RCC 7860 (cell line): Measurements from ENCODE around the gene ATP6V1E1.
A peak's percentile ranks its signal among the peaks of the same experiment; 100 is the strongest.
"Not testable (repeated sequence)": the region's sequence is repeated elsewhere in the genome, so short reads cannot be mapped to it uniquely, and the experiment has no call there.

Experiments
- DNase-seq: peaks from one replicate; pipeline ENCODE4 v3.0.0-alpha.2; 2015; ENCODE audit warnings: low spot score
- FAIRE-seq: peaks from 2 replicates; lab custom pipeline; 2012; peaks lifted over from hg19 to GRCh38; lab: Jason Lieb, UNC

Gene ATP6V1E1

DNA sequence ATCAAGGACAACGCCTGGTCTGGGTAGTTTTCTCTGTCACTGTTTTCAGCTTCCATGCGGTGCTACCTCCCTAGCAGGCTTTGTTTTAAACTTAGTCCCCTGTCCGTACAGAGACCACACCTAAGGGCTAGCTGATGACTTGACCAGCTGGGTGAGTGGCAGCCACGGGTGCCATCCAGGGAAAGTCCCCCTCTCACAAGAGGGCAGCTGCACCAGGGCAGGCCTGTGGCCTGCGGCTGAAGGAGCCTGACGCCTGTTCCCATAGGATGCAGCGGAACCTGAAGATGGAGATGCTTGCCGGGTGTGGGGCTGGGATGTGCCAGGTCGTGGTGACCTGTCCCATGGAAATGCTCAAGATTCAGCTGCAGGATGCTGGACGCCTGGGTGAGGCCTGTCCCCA lies 45.4 kb downstream of the ATP6V1E1 start:
- DNase-seq, result no peak
- no peak for FAIRE-seq

DNA sequence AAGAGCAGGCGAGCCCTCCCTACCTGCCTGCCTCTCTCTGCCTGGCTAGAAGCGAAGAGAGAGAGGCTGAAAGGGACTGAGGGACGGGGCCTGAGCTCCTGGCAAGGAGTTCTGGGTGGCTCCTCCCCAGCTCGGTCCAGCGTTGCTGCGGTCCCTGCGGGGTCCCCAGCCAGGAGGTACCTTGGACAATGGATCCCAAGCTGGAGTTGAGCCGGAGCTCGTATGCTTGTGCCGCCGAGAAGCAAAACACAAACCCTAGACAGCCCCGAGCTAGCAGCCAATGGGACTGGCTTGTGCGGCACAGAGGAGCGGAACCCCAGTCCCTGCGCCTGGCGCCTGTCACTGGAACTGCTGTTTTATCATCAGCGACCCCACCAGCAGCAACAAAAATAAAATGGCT lies 46.9 kb downstream of the ATP6V1E1 start:
- no peak for FAIRE-seq

DNA sequence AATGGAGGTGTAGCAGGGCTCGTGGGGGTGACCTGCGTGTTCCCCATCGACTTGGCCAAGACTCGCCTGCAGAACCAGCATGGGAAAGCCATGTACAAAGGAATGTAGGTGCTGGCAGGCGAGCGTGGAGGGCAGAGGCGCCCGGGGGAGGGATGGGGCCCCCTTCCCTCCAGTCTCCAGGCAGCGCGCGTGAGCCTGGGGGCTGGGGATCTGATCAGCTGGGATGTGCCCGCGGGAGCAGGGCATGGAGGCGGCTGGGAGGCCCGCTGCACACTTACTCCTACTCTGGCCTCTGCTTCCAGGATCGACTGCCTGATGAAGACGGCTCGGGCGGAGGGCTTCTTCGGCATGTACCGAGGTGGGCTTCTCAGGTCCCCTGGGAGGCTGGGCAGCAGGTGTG lies 47.5 kb downstream of the ATP6V1E1 start:
- no peak for FAIRE-seq
- no peak for DNase-seq

More for the DNA sequence above, 46.9 kb downstream of the ATP6V1E1 start:
- DNase-seq, result no peak

DNA sequence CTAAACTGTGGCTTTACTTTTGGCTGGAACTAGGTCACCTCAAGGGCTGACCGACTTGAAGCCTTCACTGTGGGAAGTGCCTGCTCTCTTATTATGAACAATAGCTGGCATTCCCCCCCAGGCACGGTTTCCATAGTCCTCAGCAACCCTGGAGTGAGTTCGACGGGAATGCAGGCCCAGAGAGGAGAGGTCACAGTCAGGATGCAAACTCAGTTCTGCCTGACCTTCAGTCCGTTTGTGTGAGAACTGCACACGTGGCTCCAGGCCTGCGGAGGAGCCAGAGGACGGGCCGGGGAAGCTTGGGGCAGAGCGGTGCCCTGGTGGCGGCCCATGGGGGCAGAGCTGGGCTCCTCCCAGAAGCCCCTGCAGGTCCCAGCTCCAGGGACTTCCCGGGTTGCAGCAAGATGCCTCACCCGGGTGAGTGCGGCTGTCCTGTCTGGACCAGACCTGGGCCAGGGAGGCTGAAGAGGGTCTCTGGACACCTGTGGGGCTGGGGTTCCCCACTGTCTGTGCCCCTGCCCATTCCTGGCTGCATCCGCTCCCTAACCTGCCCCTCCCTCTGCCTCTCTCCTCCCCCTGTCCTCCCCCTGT lies 48.0 kb downstream of the ATP6V1E1 start:
- FAIRE-seq, result no peak
- DNase-seq, result no peak

DNA sequence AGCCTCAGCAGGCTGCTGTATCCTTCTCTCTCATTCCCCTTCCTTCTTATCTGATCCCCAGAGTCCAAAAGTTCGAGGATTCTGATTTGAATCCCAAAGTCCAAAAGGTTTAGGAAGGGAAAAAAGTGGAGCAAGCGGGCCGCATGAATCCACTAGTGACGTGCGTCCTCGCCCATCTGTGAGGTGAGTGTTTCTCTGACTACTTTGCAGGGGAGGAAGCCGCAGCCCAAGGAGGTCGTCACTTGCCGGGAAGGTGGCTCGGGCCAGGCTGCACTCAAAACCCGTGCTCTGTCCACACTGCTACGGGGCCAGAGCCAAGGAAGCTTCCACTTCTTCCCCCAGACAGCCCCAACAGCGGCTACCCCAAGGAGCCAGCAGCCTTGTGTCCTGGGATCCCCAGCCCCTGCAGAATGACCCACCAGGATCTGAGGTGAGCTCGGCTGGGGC lies 49.0 kb downstream of the ATP6V1E1 start:
- FAIRE-seq, result no peak
- DNase-seq, result no peak

DNA sequence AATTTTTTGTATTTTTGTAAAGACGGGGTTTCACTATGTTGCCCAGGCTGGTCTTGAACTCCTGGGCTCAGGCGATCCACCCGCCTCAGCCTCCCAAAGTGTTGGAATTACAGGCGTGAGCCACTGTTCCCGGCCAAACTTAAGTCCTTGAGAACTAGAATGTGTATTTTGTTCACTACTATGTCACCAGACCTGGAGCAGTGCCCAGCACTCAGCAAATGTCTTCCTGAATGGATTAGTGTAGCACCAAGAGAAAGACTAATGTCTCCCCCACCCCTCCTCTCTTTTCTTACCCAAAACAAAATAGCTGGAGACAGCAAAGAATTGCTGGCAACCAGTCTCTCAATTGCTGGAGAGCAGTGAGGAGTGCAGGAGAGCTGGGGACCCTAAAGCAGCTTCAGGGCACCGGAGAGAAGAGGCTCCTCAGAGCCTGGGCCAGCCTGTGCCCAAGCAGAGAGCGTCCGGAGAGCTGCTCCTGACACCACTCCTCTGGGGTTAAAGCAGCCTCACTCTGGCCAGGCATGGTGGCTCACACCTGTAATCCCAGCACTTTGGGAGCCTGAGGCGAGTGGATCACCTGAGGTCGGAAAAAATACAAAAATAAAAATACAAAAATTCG lies 50.3 kb downstream of the ATP6V1E1 start:
- DNase-seq (no peak), FAIRE-seq (no peak)

DNA sequence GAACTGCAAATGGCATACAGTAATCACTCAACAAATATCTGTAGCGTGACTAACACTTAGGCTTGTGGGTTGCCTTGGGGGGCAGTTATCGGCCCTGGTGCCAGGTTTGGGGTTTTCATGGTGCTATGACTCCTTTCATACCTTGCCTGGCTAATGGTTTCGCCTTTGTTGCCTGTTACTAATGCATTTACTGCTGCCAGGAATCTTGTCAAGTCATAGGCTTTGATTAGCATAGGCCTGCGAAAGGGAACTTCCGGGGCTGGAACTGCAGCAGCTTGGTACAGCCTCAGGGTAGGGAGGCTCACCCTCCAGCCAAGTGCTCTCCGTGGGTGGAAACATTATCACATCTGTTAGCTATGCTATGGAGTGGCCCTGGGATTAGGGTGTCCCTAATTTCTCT lies 52.1 kb downstream of the ATP6V1E1 start:
- FAIRE-seq (peak; percentile 64), DNase-seq (peak; percentile 74)

DNA sequence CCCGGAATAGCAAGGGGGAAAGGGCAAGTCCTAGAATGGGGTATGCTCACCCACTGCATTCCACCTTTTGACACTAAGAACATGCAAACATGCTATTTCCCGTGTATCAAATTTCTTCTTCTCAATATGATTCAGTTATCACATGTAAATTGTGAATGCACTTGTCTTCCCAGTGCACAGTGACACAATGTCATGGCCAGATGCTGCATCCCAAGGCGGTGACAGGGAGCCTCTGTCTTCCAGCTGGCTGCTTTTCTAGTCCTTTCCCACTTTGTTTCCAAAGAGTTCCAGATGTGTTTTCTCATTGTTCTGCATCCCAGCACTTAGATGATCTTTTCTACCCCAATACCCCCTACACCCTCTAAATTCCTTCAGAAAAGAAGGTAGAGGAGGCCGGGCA lies 52.9 kb downstream of the ATP6V1E1 start:
- FAIRE-seq, result no peak
- DNase-seq, result no peak

DNA sequence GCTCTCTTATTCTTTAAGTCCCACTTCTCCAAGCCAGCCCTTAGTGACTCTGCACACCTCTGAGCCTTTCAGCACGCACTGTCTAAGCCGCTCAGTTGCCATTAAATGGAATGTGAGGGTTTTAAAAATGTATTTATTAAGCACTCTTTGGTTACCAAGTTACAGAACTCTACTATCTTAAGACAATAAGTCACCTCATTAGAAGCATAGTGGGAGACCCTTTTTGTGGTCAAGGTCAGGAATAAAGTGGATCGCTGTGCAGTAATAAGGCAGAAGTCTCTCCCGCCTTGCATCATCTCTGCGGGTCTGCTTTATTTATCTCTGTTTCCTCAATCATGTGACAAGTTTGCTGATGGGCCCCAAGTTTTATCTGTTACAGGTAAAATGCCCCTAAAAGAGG lies 53.4 kb downstream of the ATP6V1E1 start:
- FAIRE-seq, result no peak
- DNase-seq, result no peak

DNA sequence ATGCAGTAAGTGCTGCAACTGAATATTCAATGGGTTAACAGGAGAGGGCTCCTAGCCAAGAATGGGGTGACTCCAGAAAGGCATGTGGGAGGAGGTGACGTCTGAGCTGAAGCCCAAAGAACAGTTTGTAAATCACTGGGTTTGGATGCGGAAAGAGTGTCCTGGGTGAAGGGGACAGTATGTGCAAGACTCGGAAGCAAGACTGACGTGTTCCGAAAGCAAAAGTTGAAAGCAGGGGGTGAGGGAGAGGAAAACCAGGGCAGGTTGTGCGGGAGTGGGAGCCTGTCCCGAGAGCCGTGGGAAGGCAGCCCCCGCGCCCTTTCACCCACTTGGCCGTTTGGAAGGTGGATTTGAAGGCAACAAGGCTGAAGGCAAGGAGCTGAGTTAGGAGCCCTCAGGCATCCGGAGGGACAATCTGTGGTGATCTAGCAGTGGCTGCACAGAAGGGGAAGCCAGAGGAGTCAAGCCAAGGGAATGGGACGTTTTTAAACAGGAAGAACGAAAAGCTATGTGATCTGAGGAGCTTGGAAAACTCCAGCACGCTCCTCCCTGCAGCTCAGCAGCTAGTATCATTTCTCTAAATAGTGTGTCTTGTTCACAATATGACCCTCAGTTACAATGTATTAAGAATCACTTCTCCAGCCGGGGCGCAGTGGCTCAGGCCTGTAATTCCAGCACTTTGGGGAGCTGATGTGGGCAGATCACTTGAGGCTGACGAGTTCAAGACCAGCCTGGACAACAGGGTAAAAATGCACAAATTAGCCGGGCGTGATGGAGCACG lies 57.5 kb downstream of the ATP6V1E1 start:
- DNase-seq (no peak), FAIRE-seq (no peak)

DNA sequence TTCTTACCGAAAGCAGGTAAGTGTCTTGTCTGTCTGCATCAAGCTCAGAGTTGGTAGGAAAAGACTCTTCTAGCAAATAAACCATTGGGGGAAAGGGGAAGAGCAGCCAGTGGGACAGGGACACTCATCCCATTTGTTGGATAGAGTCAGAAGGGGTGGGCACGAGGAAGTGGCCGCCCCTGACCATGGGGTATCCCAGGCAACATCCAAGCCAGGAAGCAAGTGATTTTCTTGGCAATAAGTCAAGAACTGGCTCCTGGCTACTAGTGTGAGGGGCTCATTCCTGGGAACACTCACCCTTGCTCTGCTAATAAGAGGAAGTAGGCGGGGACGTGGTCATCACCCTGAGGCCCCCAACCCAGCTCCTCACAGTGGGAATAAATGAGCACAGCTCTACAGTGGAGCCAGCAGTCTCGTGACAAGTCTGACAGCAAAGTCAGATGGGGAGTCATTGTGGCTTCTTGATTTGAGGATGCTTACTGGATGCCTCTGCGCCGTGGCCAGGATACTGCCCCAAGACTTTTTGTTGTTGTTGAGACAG lies 58.5 kb downstream of the ATP6V1E1 start:
- FAIRE-seq, result no peak
- no peak for DNase-seq

DNA sequence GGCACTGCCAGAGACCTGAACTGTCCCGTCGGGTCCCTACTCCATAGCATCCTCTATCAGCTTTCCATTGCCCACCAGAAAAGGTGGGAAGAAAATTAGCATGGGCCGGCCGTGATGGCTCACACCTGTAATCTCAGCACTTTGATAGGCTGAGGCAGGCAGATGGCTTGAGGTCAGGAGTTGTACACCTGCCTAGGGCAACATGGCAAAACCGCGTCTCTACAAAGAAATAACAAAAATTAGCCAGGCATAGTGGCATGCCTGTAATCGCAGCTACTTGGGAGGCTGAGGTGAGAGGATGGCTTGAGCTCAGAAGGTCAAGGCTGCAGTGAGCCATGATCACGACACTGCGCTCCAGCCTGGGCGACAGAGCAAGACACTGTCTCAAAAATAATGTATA lies 61.8 kb downstream of the ATP6V1E1 start:
- DNase-seq (no peak), FAIRE-seq (no peak)

DNA sequence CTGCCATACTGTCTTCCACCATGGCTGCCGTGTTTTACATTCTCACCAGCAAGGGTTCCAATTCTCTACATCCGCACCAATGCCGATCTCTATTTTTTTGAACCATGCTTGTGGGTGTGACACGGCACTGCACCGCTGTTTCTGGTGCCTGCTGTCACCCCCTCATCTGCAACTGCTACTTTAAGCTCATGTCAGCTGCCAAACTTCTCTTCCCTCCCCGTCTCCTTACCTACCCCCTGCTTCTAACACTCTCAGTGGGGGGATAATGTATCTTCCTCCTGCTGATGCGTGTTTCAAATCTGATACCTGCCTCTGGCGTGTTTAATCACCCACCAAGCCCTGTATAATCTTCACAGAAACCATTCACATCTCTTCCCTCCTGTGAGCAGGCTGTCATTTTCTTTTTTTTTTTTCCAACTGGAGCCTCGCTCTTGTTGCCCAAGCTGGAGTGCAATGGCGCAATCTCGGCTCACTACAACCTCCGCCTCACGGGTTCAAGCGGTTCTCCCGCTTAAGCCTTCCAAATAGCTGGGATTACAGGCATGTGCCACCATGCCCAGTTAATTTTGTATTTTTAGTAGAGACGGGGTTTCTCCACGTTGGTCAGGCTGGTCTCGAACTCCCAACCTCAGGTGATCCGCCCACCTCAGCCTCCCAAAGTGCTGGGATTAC lies 62.4 kb downstream of the ATP6V1E1 start:
- FAIRE-seq, result not testable (repeated sequence)

DNA sequence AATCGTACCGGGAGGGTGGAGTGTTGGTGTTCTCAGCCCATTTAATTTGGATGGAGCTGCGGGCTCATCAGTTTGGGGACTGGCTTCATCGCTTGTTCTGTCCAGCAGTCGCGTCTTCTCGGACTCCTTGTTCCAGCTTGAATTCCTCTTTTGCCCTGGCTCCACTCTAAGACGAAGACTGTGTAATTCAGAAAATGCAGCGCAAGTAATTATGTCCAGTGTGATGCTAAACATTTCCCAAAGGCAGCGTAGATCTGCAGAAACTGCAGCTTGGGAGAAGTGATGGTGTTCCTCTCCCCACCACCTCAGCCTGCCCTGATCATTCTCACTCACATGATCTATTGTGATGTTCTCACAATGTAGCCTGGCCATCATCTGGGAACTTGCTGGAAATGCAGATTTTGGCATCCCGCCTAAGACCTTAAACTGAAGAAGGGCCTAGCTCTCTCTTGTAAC lies 64.6 kb downstream of the ATP6V1E1 start:
- FAIRE-seq (no peak), DNase-seq (no peak)

More for the DNA sequence above, 62.4 kb downstream of the ATP6V1E1 start:
- not testable (repeated sequence) for DNase-seq

DNA sequence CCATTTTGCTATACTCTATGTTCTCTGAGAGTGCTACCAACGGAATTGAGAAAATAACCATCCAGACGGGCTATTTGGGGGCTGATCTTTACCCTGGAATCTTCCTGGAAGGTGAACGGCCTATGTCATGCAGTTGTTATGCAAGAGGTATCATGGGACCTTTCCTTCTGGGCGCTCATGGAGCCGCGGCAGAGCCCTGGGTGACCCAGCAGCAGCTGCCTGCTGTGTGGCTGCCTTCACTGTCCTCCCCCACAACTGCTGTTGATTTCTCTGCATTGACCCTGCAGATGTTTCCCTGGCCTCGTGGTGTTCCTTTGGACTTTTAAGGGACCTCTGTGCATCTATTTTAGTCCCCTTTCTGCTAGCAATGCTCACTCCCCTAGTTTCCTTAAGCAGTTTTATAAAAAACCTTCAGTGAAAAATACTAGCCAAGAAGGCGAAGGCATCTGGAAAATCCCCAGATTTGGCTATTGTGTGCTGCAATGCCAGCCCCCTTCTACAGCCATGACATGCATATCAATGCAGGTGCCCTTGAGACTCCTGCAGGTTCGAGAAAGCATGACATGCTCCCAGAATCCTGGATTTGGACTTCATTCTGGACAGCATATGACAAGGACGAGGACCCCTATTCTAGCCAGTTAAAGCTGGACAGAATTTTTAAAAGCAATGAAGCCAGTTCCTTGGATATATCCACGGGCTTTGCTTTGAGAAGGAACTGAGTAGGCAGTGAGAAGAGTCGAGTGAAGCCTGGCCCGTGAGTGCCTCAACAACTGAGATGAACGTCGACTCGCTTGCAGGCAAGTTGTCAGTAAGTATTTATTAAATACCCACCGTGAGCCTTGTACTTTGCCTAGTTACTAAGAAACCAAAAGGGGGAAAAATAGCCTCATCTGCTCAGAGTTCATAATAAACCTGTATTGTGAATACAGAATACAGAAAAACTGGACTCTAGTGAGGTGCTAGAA lies 65.4 kb downstream of the ATP6V1E1 start, which contains the start of gene SLC25A18:
TSS of gene SLC25A18 (plus strand) at position 593 of the 965 bp plus-strand sequence. CDS start 16,447 bp downstream, outside the sequence.
- no peak for FAIRE-seq

DNA sequence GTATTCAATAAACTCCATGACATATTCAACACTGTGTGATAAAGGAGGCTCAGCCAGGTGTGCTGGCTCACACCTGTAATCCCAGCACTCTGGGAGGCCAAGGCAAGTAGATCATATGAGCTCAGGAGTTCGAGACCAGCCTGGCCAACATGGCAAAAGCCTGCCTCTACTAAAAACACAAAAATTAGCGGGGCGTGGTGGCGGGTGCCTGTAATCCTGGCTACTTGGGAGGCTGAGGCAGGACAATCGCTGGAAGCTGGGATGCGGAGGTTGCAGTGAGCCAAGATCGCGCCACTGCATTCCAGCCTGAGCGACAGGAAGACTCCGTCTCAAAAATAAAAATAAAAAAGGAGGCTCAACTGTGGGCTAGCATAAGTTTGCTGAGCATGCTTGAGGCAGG lies 69.4 kb downstream of the ATP6V1E1 start:
- no peak for DNase-seq
- no peak for FAIRE-seq

More for the DNA sequence above, 65.4 kb downstream of the ATP6V1E1 start, which contains the start of gene SLC25A18:
- DNase-seq, result no peak

DNA sequence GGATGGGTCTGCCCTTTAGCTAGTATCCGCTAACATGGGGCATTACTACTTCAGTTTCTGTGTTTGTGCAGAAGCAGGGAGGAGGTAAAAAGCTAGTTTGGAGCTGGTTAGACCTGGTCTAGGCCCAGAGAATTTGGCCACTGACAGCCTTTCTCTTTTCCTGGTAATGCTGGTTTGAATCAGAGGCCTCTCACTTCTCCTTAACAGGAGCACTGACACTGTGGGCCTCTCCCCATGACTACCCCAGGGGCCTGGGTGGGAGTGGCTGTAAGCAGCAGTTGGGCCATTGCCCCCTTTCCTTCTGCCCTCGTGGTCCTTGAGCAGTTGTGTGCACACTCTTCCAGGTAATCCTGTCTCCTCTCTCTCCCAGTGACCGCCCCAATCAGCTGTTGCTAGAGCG lies 73.7 kb downstream of the ATP6V1E1 start:
- DNase-seq (no peak), FAIRE-seq (no peak)

DNA sequence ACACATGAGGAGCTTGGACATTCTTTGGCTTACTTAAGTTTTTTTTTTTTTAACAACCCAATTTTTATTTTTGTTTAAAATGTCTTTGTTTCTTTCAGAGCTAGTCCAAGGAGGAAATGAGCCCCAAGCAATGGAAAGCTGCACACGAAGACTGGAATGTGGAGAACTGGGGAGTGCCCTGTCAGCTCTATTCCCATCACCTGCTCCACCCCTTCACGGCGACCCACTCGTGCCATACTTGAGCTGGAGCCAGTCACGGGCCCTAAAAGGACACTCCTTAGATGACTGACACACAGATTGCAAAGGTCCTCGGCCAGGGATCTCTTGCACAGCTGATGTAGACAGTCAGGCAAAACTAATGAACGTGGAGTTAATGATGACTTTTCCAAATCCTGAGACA lies 75.8 kb downstream of the ATP6V1E1 start:
- FAIRE-seq, result no peak

DNA sequence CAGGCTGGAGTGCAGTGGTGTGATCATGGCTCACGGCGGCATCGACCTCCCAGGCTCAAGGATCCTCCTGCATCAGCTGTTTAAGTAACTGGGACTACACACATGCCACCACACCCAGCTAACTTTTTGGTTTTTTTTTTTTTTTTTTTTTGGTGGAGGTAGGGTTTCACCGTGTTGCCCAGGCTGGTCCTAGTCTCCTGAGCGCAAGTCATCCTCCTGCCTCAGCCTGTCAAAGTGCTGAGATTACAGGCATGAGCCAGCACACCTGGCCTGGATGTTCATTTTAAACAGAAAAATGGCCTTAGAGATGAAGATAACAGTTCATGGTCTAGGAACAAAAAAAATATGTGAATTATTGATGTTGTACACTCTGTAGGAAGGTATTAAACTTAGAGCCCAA lies 78.9 kb downstream of the ATP6V1E1 start:
- FAIRE-seq (no peak), DNase-seq (no peak)

More for the DNA sequence above, 75.8 kb downstream of the ATP6V1E1 start:
- DNase-seq, result no peak

DNA sequence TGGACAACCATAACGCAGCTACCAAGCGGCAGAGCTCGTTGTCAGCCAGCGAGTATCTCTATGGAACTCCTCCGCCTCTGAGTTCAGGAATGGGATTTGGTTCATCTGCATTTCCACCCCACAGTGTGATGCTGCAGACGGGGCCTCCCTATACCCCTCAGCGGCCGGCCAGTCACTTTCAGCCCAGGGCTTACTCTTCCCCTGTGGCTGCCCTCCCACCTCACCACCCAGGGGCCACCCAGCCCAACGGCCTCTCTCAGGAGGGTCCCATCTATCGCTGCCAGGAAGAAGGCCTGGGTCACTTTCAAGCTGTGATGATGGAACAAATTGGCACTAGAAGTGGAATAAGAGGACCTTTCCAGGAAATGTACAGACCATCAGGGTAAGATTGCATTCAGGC lies 79.4 kb downstream of the ATP6V1E1 start:
- no peak for DNase-seq
- no peak for FAIRE-seq
